OCI-LY3 (cell line): ENCODE measurements around the gene TFAP2D.

Experiments
- EZH2phosphoT487 ChIP-seq: fragments of 200-600 bp; shearing (Covaris generic); IDR thresholded peaks from 2 replicates; pipeline ENCODE4 v1.6.1; 2018; ENCODE audit warnings: antibody characterized with exemption, mixed run types, low read depth
- TF ChIP-seq, protein P1 (sequence below): fragments of 200-600, 300-600 bp; sonication (generic); IDR thresholded peaks from 2 replicates; pipeline ENCODE4 v1.5.1; 2014; ENCODE audit warnings: antibody characterized with exemption, low read length, low read depth

DNA sequence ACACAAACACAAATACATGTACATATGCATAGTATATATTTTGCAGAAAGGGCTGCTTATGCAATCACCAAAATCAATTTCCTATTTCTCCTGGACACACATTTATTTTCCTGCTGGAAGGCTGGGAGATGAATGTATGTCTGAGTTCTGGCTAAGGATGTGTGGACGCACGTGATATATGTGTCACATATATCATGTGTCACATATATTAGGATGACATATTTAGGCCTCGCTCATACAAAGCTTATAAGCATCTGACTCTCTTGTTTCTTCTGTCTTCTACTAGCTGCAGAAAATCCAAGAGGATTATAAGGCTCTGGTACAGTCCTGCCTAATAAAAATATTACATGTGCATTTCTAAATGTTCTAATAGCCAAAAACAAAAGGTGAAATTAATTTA, 47.2 kb upstream of the TFAP2D start:
- TF ChIP-seq, protein P1, sequence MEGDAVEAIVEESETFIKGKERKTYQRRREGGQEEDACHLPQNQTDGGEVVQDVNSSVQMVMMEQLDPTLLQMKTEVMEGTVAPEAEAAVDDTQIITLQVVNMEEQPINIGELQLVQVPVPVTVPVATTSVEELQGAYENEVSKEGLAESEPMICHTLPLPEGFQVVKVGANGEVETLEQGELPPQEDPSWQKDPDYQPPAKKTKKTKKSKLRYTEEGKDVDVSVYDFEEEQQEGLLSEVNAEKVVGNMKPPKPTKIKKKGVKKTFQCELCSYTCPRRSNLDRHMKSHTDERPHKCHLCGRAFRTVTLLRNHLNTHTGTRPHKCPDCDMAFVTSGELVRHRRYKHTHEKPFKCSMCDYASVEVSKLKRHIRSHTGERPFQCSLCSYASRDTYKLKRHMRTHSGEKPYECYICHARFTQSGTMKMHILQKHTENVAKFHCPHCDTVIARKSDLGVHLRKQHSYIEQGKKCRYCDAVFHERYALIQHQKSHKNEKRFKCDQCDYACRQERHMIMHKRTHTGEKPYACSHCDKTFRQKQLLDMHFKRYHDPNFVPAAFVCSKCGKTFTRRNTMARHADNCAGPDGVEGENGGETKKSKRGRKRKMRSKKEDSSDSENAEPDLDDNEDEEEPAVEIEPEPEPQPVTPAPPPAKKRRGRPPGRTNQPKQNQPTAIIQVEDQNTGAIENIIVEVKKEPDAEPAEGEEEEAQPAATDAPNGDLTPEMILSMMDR, result no peak
- TF ChIP-seq EZH2phosphoT487, result no peak
